Thyroid gland (tissue), 4 donors: ENCODE results near the gene DNAH10. TPM values are rescaled to one million over a fixed set of nuclear protein-coding genes. Genes with fewer than 3 reads are reported as not detected.

Source experiments
- DNase-seq, 2 donors: peaks; one replicate each; pipeline ENCODE4 v3.0.0-alpha.2; 2019
- H3K27ac ChIP-seq, 3 donors: fragments of 200-600 bp; sonication (generic); 1 replicate in 2 of 3; 2 replicates in 1 of 3; pipeline ENCODE4 v1.5.1; 2016 to 2019; ENCODE audit warnings: mild to moderate bottlenecking in 1 of 3, moderate library complexity in 1 of 3
- H3K27me3 ChIP-seq: fragments of 200-600 bp; sonication (generic); one replicate; pipeline ENCODE4 v1.5.1; 2019
- H3K36me3 ChIP-seq, 2 donors: fragments of 200-600 bp; sonication (generic); one replicate each; pipeline ENCODE4 v1.5.1; 2016 to 2019
- H3K4me1 ChIP-seq, 2 donors: fragments of 200-600 bp; sonication (generic); one replicate each; pipeline ENCODE4 v1.5.1; 2017 to 2019
- H3K4me3 ChIP-seq, 3 donors: fragments of 200-600 bp; sonication (generic); replicated peaks in 1 of 3; 1 replicate in 2 of 3; 2 replicates in 1 of 3; pipeline ENCODE4 v1.5.1; 2016; ENCODE audit warnings: mild to moderate bottlenecking in 1 of 3
- H3K9me3 ChIP-seq: fragments of 200-600 bp; sonication (generic); one replicate; pipeline ENCODE4 v1.5.1; 2017
- POLR2A ChIP-seq, 2 donors: fragments of 450-650 bp; IDR thresholded peaks; one replicate each; pipeline ENCODE4 v1.6.1; 2017; ENCODE audit warnings: antibody characterized with exemption in 2 of 2, mild to moderate bottlenecking in 2 of 2, moderate library complexity in 1 of 2
- WGBS, 2 donors: methylation state at CpG; one replicate each; pipeline ENCODE4 v1.1.5; 2017; 5-methylcytosine and 5-hydroxymethylcytosine counted together
- intact Hi-C: fragments of 100-400 bp; cut with DNase I; formaldehyde crosslinking; loops from one replicate; pipeline ENCODE4 v1.15.1; 2023
- total RNA-seq, 4 donors: library from RNA; depleted of rRNA; stranded (reverse); fragments of >200 nt; gene quantifications; one replicate each; pipeline ENCODE4 v1.2.3, GENCODE V29; 2016
- TF ChIP-seq, protein P1 (sequence below), 6 experiments: fragments of 200-600 bp in 3 of 6; fragments of 450-650 bp in 3 of 6; sonication (generic) in 3 of 6; IDR thresholded peaks; one replicate each; pipeline ENCODE4 v1.5.1; 2016 to 2019; ENCODE audit warnings: antibody characterized with exemption in 6 of 6, mild to moderate bottlenecking in 2 of 6, inconsistent platforms in 1 of 6, moderate library complexity in 1 of 6

DNAH10 gene
- total RNA-seq, 4 donors from 2014 or later, result 0.10 to 0.33 (median 0.27) TPM; not detected in 1

DNA sequence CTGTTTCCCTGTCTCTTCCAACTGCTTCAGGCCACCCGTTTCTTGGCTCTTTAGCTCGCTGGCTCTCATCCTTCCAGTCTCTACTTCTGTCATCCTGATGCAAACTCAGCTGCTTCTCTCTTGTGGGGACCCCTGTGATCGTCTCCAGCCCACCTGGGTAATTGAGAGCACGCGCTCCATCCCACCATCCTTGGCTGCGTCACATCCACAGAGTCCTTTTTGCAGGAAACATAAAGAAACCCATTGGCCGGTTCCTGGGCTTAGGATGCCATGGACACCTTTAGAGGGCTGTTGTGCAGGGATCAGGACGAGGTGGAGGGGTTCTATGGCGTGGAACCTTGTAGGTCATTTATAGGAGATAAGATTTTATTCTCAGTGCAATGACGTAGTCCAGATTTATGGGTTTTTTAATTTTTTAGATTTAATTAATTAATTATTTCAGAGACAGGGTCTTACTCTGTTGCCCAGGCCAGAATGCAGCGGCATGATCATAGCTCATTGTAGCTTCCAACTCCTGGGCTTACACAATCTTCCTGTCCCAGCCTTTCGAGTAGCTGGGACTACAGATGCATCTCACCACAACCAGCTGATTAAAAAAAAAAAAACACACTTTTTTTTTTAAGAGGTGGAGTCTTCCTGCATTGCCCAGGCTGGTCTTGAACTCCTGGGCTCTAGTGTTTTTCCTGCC, 127.9 kb downstream of the DNAH10 start:
- H3K4me1 ChIP-seq, result no peaks in the 10 kb centered on the region
- H3K4me3 ChIP-seq, result no peak overlapping the region
- no peak for DNase-seq
- no peaks in the 10 kb centered on the region for H3K36me3 ChIP-seq
- 87 to 89% methylated on average over 12 of the region's 12 CpGs for WGBS, 2 donors
- TF ChIP-seq, protein P1, sequence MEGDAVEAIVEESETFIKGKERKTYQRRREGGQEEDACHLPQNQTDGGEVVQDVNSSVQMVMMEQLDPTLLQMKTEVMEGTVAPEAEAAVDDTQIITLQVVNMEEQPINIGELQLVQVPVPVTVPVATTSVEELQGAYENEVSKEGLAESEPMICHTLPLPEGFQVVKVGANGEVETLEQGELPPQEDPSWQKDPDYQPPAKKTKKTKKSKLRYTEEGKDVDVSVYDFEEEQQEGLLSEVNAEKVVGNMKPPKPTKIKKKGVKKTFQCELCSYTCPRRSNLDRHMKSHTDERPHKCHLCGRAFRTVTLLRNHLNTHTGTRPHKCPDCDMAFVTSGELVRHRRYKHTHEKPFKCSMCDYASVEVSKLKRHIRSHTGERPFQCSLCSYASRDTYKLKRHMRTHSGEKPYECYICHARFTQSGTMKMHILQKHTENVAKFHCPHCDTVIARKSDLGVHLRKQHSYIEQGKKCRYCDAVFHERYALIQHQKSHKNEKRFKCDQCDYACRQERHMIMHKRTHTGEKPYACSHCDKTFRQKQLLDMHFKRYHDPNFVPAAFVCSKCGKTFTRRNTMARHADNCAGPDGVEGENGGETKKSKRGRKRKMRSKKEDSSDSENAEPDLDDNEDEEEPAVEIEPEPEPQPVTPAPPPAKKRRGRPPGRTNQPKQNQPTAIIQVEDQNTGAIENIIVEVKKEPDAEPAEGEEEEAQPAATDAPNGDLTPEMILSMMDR (IDR thresholded peaks at IDR 0.05), result no peak
- TF ChIP-seq POLR2A (IDR thresholded peaks at IDR 0.05), result no peak
- no peaks in the 10 kb centered on the region for H3K9me3 ChIP-seq
- no peak overlapping the region for H3K27ac ChIP-seq
- intact Hi-C loops, result no loop called here
- H3K27me3 ChIP-seq, result no peaks in the 10 kb centered on the region

DNA sequence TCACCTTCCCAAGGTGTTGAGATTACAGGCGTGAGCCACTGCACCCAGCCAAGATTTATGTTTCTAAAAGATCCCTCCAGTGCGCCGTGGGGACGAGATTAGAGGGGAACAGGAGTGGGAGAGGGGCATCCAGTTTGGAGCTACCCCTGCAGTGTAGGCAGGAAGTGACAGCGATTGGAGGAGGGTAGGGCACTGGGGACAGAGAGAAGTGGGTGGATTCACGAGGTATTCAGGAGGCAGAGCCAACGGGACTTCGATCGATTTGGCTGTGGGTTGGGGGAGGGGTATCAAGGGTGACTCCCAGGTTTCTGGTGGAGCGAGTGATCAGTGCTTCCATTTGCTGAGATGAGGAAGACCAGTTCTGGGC, 128.4 kb downstream of the DNAH10 start:
- no peak for DNase-seq
- intact Hi-C loops, result no loop called here
- Histone ChIP-seq H3K4me1 (no peaks in the 10 kb centered on the region), H3K27ac (no peak overlapping the region), H3K9me3 (no peaks in the 10 kb centered on the region), H3K36me3 (no peaks in the 10 kb centered on the region), H3K4me3 (no peak overlapping the region), H3K27me3 (no peaks in the 10 kb centered on the region)
- 58 to 75% methylated on average over 10 of the region's 10 CpGs for WGBS, 2 donors
- TF ChIP-seq POLR2A (IDR thresholded peaks at IDR 0.05), result no peak
- TF ChIP-seq, protein P1 (IDR thresholded peaks at IDR 0.05), result no peak

DNA sequence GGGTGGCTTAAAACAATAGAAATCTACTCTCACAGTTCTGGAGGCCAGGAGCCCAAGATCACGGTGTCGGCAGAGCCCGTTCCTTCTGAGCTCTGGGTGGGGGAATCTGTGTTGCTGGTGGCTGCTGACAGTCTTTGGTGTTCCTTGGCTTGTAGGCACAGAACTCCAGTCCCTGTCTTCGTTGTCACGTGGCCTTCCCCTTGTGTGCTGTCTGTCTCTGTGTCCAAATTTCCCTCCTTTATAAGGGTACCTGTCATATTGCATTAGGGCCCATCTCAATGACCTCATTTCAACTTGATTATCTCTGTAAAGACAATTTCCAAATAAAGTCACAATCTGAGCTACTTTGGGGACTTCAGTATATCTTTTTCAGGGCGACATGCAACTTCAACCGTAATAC, 128.9 kb downstream of the DNAH10 start:
- Histone ChIP-seq H3K27ac (no peak overlapping the region), H3K4me3 (no peak overlapping the region), H3K36me3 (no peaks in the 10 kb centered on the region), H3K27me3 (no peaks in the 10 kb centered on the region), H3K9me3 (no peaks in the 10 kb centered on the region), H3K4me1 (no peaks in the 10 kb centered on the region)
- no peak for DNase-seq
- TF ChIP-seq, protein P1 (IDR thresholded peaks at IDR 0.05), result no peak
- no peak for TF ChIP-seq POLR2A (IDR thresholded peaks at IDR 0.05)
- 89 to 90% methylated on average over 7 of the region's 7 CpGs for WGBS, 2 donors
- intact Hi-C loops, result no loop called here

DNA sequence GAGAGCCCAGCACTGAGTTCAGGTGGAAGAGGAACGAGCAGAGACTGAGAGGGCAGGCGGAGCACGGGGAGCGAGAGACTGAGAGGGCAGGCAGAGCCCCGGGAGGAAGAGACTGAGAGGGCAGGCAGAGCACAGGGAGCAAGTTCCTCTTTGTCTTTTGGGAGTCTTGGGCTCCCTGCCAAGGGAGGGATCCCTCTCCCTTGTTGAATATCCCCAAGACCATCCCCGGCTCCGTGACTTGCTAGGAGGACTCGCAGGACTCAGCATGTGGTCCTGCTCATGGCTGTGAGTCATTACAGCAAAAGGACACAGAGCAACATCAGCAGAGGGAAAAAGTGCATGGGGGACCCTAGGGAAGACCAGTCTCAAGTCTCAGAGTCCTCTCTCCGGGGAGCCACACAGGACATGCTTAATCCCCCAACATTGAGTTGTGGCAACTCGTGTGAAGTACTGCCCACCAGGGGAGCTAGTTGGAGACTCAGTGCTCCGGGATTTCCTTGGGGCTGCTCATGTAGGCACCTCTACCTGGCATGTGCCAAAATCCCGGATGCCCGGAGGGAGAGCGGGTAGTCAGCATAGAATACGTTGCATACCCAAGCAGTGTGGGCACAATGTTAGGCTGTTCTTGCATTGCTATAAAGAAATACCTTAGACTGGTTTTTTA, 129.5 kb downstream of the DNAH10 start:
- Histone ChIP-seq H3K9me3 (no peaks in the 10 kb centered on the region), H3K27ac (no peak overlapping the region), H3K4me1 (no peaks in the 10 kb centered on the region), H3K4me3 (no peak overlapping the region), H3K27me3 (no peaks in the 10 kb centered on the region), H3K36me3 (no peaks in the 10 kb centered on the region)
- TF ChIP-seq POLR2A (IDR thresholded peaks at IDR 0.05), result no peak
- TF ChIP-seq, protein P1 (IDR thresholded peaks at IDR 0.05), result no peak
- DNase-seq, result no peak
- 61 to 66% methylated on average over 15 of the region's 15 CpGs for WGBS, 2 donors
- intact Hi-C loops, result no loop called here

DNA sequence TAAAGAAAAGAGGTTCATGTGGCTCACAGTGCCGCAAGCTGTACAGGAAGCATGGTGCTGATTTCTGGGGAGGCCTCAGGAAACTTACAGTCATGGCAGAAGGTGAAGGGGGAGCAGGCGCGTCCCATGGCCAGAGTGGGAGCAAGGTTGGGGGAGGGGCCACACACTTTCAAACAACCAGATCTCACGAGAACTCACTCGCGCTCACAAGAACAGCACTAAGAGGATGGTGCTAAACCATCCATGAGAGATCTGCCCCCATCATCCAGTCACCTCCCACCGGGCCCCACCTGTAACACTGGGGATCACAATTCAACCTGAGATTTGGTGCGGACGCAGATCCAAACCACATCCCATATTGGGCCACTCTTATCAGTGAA, 130.1 kb downstream of the DNAH10 start:
- H3K27me3 ChIP-seq, result no peaks in the 10 kb centered on the region
- H3K4me3 ChIP-seq, result no peak overlapping the region
- no peaks in the 10 kb centered on the region for H3K4me1 ChIP-seq
- intact Hi-C loops, result no loop called here
- 83 to 86% methylated on average over 9 of the region's 9 CpGs for WGBS, 2 donors
- TF ChIP-seq, protein P1 (IDR thresholded peaks at IDR 0.05), result no peak
- no peak for TF ChIP-seq POLR2A (IDR thresholded peaks at IDR 0.05)
- no peak for DNase-seq
- no peaks in the 10 kb centered on the region for H3K36me3 ChIP-seq
- no peak overlapping the region for H3K27ac ChIP-seq
- H3K9me3 ChIP-seq, result no peaks in the 10 kb centered on the region
